MCF 10A (cell line): ENCODE data around the gene VAMP5. TPM values are rescaled to one million over a fixed set of nuclear protein-coding genes. Genes with fewer than 3 reads are reported as not detected.

Source experiments
- BruUV-seq: library from RNA; stranded (reverse); fragments of 400-500 nt; replicated peaks from 2 replicates; lab custom pipeline; 2021; lab: Mats Ljungman, UMichigan
- CTCF ChIA-PET: fragments of 300-600 bp; sonication (Branson Sonifier 250); formaldehyde crosslinking; extraction: SDS; loops from one replicate; lab custom pipeline; 2021; ENCODE audit warnings: antibody characterized with exemption, inconsistent platforms; lab: Yijun Ruan, JAX
- POLR2A ChIA-PET: fragments of 300-600, 350-650 bp; sonication (Branson Sonifier 250); formaldehyde crosslinking; extraction: SDS; loops from one replicate; lab custom pipeline; 2020; ENCODE audit warnings: antibody characterized with exemption, inconsistent platforms; lab: Yijun Ruan, JAX
- DNase-seq: peaks from one replicate; pipeline ENCODE4 v3.0.0-alpha.2; 2018; ENCODE audit not compliant: unreplicated experiment
- H3K27ac Mint-ChIP-seq: one replicate; pipeline ENCODE4 v1.8.0; 2022; ENCODE audit warnings: mild to moderate bottlenecking, low read depth, mixed read lengths; ENCODE audit not compliant: unreplicated experiment
- H3K27me3 Mint-ChIP-seq: one replicate; pipeline ENCODE4 v1.8.0; 2022; ENCODE audit warnings: mixed read lengths; ENCODE audit not compliant: insufficient read depth, unreplicated experiment
- H3K36me3 Mint-ChIP-seq: one replicate; pipeline ENCODE4 v1.8.0; 2022; ENCODE audit warnings: mild to moderate bottlenecking, moderate library complexity, mixed read lengths; ENCODE audit not compliant: insufficient read depth, unreplicated experiment
- H3K4me1 Mint-ChIP-seq: one replicate; pipeline ENCODE4 v1.8.0; 2022; ENCODE audit warnings: mixed read lengths; ENCODE audit not compliant: insufficient read depth, unreplicated experiment
- H3K4me3 Mint-ChIP-seq: one replicate; pipeline ENCODE4 v1.8.0; 2022; ENCODE audit warnings: mild to moderate bottlenecking, moderate library complexity, mixed read lengths; ENCODE audit not compliant: unreplicated experiment
- H3K9me3 Mint-ChIP-seq: one replicate; pipeline ENCODE4 v1.8.0; 2022; ENCODE audit warnings: mixed read lengths; ENCODE audit not compliant: unreplicated experiment
- CTCF ChIP-seq: fragments of 200-600 bp; IDR thresholded peaks from one replicate; pipeline ENCODE4 v1.8.0; 2022; ENCODE audit warnings: antibody characterized with exemption, mild to moderate bottlenecking; ENCODE audit not compliant: unreplicated experiment
- intact Hi-C: fragments of 100-400 bp; cut with micrococcal nuclease; formaldehyde crosslinking; loops from 2 replicates; pipeline ENCODE4 v1.14.1; 2022
- total RNA-seq: library from RNA; stranded (reverse); gene quantifications from 2 replicates; pipeline ENCODE4 v1.2.3, GENCODE V29; 2022

The VAMP5 gene
- total RNA-seq, 1 experiment from 2014 or later, result 1.6 TPM

DNA sequence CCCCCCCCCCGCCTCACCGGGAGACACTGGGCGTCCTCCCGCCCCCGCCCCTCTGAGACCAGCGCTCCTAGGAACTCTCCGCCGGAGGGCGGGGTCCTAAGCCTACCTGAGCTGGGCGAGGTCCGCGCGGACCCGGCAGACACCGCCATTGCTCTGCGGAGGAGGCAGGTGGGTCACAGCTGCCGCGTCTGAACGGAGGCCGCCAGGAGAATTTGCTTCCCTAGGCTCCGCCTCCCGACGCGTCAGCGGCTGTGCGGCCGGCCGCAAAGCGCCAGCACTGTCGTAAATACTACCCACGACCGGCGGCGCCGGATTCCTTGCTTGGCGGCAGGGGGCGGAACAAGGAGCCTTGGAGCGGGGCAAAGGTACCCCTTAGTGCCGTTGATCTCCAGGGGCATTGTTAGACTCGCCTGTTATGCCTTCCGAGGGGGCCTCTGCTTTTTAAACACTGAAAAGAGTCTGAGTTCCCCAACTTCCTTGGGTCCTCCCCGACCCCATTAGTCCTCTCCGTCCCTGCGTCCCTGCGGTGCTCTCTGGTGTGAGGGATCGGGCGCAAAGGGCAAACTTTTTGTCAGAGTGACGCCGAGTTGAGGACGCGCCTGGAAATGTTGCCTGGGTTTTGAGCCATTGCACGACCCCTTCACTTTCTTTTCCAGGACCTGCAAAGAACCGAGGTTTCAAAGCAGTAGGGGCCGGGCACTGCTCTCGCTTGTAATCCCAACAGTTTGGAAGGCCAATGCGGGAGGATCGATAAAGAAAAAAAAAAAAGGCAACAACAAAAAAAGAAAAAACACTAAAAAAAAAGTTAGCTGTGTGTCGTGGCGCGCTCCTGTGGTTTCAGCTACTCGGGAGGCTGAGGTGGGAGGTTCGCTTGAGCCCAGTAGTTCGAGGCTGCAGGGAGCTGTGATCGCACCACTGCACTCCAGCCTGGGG lies 22.7 kb upstream of the VAMP5 start, which contains the start of gene GGCX:
Gene GGCX, minus strand, starts transcription at position 214 of the 933 bp plus-strand sequence. Its CDS starts 65 bp downstream, at position 149.
- BruUV-seq, result TSS peak; percentile 76
- no peak for TF ChIP-seq CTCF
- Mint-ChIP-seq H3K4me1 (peaks cover 6% of the 10 kb centered on the region), H3K9me3 (no peaks in the 10 kb centered on the region), H3K27me3 (no peaks in the 10 kb centered on the region), H3K27ac (peak within 1 kb of the TSS; percentile 93), H3K36me3 (no peaks in the 10 kb centered on the region), H3K4me3 (peak within 1 kb of the TSS; percentile 97)
- DNase-seq, result peak; percentile 93
- intact Hi-C loops, result loop anchor here (5.0 kb wide), 1 partner anchor 41 kb away; the partner anchor contains the start of gene TMEM150A
- ChIA-PET CTCF (interaction anchor here (0.5 to 4.9 kb wide), 7 partner anchors 10 to 1173 kb away, joined by 3 to 30 read pairs (median 5); no protein-coding TSS in a partner anchor), POLR2A (interaction anchor here (0.5 to 4.6 kb wide), 21 partner anchors 8 to 461 kb away, joined by 3 to 36 read pairs (median 5); partner anchors contain the start of genes ELMOD3, MAT2A, RETSAT and RNF181)

GRCh38 chr2:85564144-85564563 lies 20.1 kb upstream of the VAMP5 start:
- Mint-ChIP-seq H3K9me3 (no peaks in the 10 kb centered on the region), H3K36me3 (no peaks in the 10 kb centered on the region), H3K27ac (no peak overlapping the region), H3K4me3 (no peak overlapping the region), H3K4me1 (peaks cover 6% of the 10 kb centered on the region), H3K27me3 (no peaks in the 10 kb centered on the region)
- TF ChIP-seq CTCF, result no peak
- no peak for DNase-seq
- no TSS peak for BruUV-seq
- POLR2A ChIA-PET, result interaction anchor here (0.7 kb wide), 3 partner anchors 12 to 52 kb away, joined by 3 to 4 read pairs (median 3); no protein-coding TSS in a partner anchor
- intact Hi-C loops, result loop anchor here (5.0 kb wide), 1 partner anchor 38 kb away; the partner anchor contains the start of gene TMEM150A
- CTCF ChIA-PET, result no interaction called here

- Mint-ChIP-seq H3K9me3 (no peaks in the 10 kb centered on the region), H3K27ac (no peak overlapping the region), H3K27me3 (peaks cover 13% of the 10 kb centered on the region), H3K4me1 (no peaks in the 10 kb centered on the region), H3K4me3 (no peak overlapping the region), H3K36me3 (no peaks in the 10 kb centered on the region)
- ChIA-PET CTCF (interaction anchor here (1.7 kb wide), 1 partner anchor 11 kb away, joined by 3 read pairs; the partner anchor contains the start of gene VAMP8), POLR2A (interaction anchor here (0.6 to 1.3 kb wide), 4 partner anchors 11 to 22 kb away, joined by 3 to 5 read pairs (median 4); partner anchors contain the start of gene VAMP8)
- intact Hi-C loops, result no loop called here
- no TSS peak for BruUV-seq
- no peak for DNase-seq
- TF ChIP-seq CTCF, result no peak
Observed at GRCh38 chr2:85566265-85566664, 18.0 kb upstream of the VAMP5 start.
